MG63 (cell line): Measurements from ENCODE around the gene MELTF. TPM values are rescaled to one million over a fixed set of nuclear protein-coding genes. Genes with fewer than 3 reads are reported as not detected.

Experiments used
- DNase-seq: peaks from one replicate; pipeline ENCODE4 v3.0.0-alpha.2; 2020
- H3K27me3 ChIP-seq: fragments of 250-450 bp; sonication (Bioruptor Pico); 2 replicates; pipeline ENCODE4 v1.5.1; 2020; ENCODE audit warnings: mild to moderate bottlenecking, moderate library complexity
- H3K36me3 ChIP-seq: fragments of 250-450 bp; sonication (Bioruptor Pico); 2 replicates; pipeline ENCODE4 v1.5.1; 2020; ENCODE audit warnings: mild to moderate bottlenecking, moderate library complexity
- H3K4me3 ChIP-seq: fragments of 250-450 bp; sonication (Bioruptor Pico); 2 replicates; pipeline ENCODE4 v1.5.1; 2020; ENCODE audit warnings: mild to moderate bottlenecking, moderate library complexity
- H3K9me3 ChIP-seq: fragments of 250-450 bp; sonication (Bioruptor Pico); 2 replicates; pipeline ENCODE4 v1.5.1; 2020; ENCODE audit warnings: mild to moderate bottlenecking, moderate library complexity
- total RNA-seq: library from RNA; depleted of rRNA; stranded (reverse); fragments of >200 nt; shearing (Covaris generic); gene quantifications from 2 replicates; pipeline ENCODE4 v1.2.3, GENCODE V29; 2014; ENCODE audit warnings: low replicate concordance

The MELTF gene
- total RNA-seq, 1 experiment from 2014 or later: 8.3 TPM

DNA sequence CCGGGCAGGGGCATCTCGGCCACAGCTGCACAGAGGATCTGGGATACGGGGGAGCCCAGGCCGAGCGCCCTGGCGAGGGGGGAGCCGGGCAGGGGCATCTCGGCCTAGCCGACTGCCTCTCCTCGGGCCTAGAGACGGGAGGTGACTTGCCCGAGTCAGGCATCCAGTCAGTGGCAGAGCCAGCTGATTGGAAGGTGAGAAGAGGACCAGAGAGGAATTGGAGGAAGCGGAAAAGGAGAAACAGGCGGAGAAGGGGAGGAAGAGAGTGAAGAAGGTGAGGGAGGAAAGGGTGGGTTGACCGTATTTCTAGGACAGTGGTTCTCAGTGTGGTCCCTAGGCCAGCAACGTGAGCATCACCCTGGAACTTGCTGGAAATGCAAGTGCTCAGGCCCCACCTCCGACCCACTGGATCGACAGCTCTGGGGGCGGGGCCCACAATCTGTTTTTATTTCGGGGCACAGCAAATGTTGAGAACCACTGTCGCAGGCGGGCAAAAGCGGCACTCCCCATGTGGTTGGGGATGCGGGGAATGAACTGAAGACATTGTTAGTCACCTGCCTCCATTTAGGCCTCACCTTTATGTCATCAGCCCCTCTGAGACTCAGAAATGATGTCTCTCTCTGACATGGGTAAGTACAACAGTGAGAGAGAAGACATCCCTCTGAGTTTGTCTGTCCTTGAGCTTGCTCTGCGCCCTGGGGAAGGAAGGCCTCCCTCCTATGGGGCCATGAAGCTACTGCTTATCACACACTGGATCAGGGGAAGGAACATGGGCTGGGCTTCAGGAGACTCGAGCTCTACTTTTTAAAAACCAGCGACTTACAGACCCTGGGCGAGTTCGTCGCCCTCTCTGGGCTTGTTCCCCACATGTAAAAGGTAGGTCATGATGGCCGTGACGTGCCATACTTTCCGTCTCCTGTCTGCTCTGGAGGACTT lies 1.0 kb upstream of the MELTF start:
- Histone ChIP-seq H3K9me3 (no peaks in the 10 kb centered on the region), H3K36me3 (no peaks in the 10 kb centered on the region), H3K4me3 (no peak overlapping the region), H3K27me3 (no peaks in the 10 kb centered on the region)
- DNase-seq: no peak

GRCh38 chr3:197028728-197029510 lies 698 bp downstream of the MELTF start:
- no peak for DNase-seq
- H3K9me3 ChIP-seq: no peaks in the 10 kb centered on the region
- H3K4me3 ChIP-seq: peak overlapping the region; percentile 62
- H3K36me3 ChIP-seq: no peaks in the 10 kb centered on the region
- no peaks in the 10 kb centered on the region for H3K27me3 ChIP-seq

DNA sequence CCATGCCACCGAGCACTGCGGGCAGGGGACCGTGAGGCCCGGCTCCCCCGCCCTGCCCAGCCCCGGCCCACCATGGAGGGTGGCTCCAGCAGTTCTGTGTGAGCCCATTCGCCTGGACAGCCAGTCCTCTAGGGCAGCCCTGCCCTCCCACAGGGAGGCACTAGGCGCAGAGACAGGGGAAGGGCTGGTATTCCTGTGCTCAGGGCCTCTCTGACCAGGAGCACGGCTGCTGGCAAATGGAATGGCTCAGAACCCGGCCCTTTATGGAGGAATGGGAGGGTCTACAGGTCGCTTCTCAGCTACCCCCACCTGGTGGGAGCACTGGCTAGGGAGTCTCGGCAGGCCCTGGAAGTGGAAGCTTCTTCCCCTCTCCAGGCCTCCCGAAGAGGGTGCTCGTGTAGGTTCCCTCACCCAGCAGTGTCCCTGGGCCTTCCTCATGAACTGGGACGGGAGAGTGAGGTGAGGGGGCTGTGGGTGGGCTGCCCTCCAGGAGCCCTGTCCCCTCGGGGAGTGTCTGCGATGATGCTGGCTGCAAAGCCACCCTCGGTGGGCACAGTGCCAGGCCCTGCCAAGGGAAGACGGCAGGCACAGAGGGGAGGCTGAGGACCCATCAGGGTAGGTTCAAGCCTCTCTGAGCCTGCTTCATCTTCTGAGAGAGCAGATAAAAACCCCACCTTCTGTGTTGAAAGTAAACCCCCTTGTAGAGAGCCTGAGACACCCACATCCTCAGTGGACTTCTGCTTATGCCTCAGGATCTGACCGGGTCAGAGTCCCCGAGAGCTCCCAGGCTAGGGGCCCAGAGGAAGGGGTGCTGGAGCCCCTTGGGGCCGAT lies 1.5 kb downstream of the MELTF start:
- Histone ChIP-seq H3K9me3 (no peaks in the 10 kb centered on the region), H3K4me3 (no peak overlapping the region), H3K36me3 (no peaks in the 10 kb centered on the region), H3K27me3 (no peaks in the 10 kb centered on the region)
- no peak for DNase-seq

DNA sequence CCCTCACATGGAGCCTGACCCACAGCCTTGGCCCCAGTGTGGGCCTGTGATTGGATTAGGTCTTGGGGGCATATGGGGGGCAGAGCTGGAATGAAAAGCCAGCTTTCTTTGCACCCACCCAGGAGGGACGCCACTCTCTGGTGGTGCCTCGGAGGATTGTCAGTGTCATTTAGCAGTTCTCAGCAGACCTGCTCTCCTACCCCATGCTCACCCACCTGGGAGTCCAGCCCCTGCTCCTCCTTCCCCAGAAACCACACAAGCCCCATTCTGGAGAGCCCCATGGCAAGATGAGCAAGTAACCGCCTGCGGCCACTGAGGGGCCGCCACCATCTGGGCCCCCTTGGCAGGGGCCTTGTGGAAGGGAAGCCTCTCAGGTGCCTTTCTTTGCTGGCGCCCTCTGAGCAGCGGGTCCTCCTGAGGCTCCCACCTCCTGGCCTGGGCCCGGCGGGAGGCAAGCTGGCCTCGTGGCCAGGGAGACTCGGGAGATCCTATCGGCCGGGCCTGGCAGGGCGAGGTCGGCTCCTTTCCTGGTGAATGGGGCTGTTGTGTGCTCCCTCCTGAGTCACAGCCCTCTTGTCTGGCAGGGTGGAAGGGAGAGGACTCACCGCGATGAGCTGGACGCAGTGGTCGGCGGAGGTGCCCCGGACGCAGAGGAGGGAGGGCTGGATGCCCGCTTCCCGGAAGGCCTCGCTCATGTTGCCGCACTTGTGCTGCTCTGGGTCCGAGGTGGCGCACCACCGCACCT lies 2.3 kb downstream of the MELTF start:
- no peak for DNase-seq
- no peak overlapping the region for H3K4me3 ChIP-seq
- no peaks in the 10 kb centered on the region for H3K27me3 ChIP-seq
- H3K36me3 ChIP-seq: no peaks in the 10 kb centered on the region
- H3K9me3 ChIP-seq: no peaks in the 10 kb centered on the region

GRCh38 chr3:197026481-197026866 lies 3.1 kb downstream of the MELTF start:
- Histone ChIP-seq H3K4me3 (no peak overlapping the region), H3K27me3 (no peaks in the 10 kb centered on the region)
- no peak for DNase-seq

GRCh38 chr3:197025736-197026480 lies 3.7 kb downstream of the MELTF start:
- H3K9me3 ChIP-seq: no peaks in the 10 kb centered on the region
- no peak overlapping the region for H3K4me3 ChIP-seq
- H3K36me3 ChIP-seq: no peaks in the 10 kb centered on the region
- no peak for DNase-seq
- no peaks in the 10 kb centered on the region for H3K27me3 ChIP-seq

More at GRCh38 chr3:197026481-197026866, 3.1 kb downstream of the MELTF start:
- no peaks in the 10 kb centered on the region for H3K9me3 ChIP-seq
- H3K36me3 ChIP-seq: no peaks in the 10 kb centered on the region

GRCh38 chr3:197024881-197025735 lies 4.5 kb downstream of the MELTF start:
- Histone ChIP-seq H3K9me3 (no peaks in the 10 kb centered on the region), H3K4me3 (no peak overlapping the region), H3K36me3 (no peaks in the 10 kb centered on the region), H3K27me3 (no peaks in the 10 kb centered on the region)
- DNase-seq: no peak

GRCh38 chr3:197023998-197024651 lies 5.5 kb downstream of the MELTF start:
- H3K27me3 ChIP-seq: no peaks in the 10 kb centered on the region
- DNase-seq: no peak
- no peak overlapping the region for H3K4me3 ChIP-seq
- H3K9me3 ChIP-seq: no peaks in the 10 kb centered on the region
- H3K36me3 ChIP-seq: no peaks in the 10 kb centered on the region

- Histone ChIP-seq H3K4me3 (no peak overlapping the region), H3K27me3 (no peaks in the 10 kb centered on the region), H3K9me3 (no peaks in the 10 kb centered on the region), H3K36me3 (no peaks in the 10 kb centered on the region)
- DNase-seq: no peak
These were observed 6.2 kb downstream of the MELTF start for GRCh38 chr3:197023241-197023997.

DNA sequence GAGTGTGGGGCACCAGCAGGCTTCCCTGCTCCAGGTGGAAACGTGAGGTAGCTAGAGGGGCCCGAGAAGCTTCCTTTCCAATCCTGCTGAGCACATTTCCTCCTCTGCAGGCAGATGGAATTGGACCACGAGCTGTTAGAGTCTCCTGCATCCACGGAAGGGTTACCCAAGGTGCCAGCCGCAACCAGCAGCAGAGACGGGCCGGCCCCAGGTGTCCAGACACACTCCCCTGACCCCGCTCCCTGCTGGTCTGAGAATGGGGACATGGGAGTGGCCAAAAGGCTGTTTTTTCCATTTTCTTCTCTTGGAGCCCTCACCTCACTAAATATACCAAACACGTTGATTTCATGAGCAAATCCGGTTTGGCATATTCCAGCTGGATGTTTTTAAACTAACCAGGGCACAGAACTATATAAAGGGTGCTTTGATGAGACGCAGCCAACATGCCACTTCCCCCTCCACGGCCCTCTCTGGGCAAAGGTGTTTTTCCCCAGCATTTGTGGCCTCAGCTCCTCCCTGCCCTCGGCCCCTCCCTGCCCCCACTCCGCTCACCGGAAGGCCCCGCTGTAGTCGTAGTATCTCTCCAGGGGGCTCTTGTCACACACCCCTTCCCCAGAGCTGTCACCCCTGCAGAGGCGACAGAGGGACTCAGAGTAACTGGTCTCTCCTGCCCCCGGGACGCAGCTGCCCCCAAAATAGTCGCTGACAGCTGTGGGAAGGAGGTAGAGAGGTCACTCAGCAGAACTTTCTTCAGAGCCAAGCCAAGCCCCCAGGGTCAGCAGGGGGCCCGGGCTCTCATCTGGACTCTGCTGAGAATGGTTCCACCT lies 7.0 kb downstream of the MELTF start:
- H3K36me3 ChIP-seq: no peaks in the 10 kb centered on the region
- no peak overlapping the region for H3K4me3 ChIP-seq
- no peaks in the 10 kb centered on the region for H3K9me3 ChIP-seq
- DNase-seq: no peak
- H3K27me3 ChIP-seq: no peaks in the 10 kb centered on the region

DNA sequence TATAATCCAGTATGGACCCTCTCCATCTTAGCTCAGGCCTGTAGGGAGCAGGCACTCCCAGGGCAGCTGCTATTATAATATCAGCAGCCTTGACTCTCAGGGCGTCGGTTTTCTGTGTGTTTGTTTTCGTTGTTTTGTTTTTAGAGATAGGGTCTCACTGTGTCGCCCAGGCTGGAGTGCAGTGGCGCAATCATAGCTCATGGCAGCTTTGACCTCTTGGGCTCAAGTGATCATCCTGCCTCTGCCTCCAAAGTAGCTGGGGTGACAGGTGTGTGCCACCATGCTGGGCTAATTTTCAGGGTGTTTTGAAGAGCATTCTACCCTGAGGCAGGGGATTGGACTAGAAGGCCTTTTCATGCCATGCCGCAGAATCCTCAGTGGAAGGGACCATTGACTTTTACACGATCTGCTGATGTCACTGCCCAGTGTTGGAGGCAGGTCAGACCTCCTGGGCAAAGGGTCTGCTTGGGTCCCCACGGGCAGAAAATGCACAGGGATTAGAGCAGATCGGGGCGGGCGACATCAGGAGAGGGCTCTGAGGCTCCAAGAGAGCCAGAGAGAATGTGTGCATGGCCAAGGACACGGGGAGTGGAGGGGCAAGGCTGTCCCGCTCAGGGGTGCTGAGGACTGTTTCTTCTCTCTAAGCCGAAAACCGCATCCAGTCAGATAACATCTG lies 7.8 kb downstream of the MELTF start:
- H3K4me3 ChIP-seq: no peak overlapping the region
- no peaks in the 10 kb centered on the region for H3K36me3 ChIP-seq
- H3K9me3 ChIP-seq: no peaks in the 10 kb centered on the region
- no peak for DNase-seq
- no peaks in the 10 kb centered on the region for H3K27me3 ChIP-seq

DNA sequence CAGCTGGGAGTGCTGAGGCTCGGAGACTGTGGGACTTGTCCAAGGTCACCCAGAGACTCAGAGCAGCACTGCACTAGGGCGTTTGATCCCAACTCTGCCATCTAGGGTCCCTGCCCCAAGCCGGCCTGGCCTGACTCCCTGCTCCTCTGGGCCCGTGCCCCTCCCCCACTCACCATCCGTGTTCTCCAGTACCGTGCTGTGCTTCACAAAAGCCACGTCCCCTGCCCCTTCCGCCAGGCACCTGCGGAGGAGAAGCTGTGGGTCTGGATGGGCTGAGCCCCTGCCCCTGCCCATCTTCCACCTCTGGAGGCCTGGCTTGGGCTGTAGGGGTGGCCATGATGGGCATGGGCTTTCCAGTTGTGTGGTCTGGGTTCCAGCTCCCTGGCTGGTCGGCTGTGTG lies 8.4 kb downstream of the MELTF start:
- H3K36me3 ChIP-seq: no peaks in the 10 kb centered on the region
- H3K4me3 ChIP-seq: no peak overlapping the region
- no peaks in the 10 kb centered on the region for H3K9me3 ChIP-seq
- H3K27me3 ChIP-seq: no peaks in the 10 kb centered on the region
- no peak for DNase-seq

- Histone ChIP-seq H3K9me3 (no peaks in the 10 kb centered on the region), H3K27me3 (no peaks in the 10 kb centered on the region), H3K36me3 (no peaks in the 10 kb centered on the region), H3K4me3 (no peak overlapping the region)
- DNase-seq: no peak
These were observed 10.1 kb downstream of the MELTF start for GRCh38 chr3:197019535-197019934.
